Skin of body (tissue), 2 donors: Measurements from ENCODE around the gene ANTXR1. TPM values are rescaled to one million over a fixed set of nuclear protein-coding genes. Genes with fewer than 3 reads are reported as not detected.

Experiments used
- DNase-seq: peaks from one replicate; lab custom pipeline; 2025; lab: John Stamatoyannopoulos, UW
- total RNA-seq: library from RNA; depleted of rRNA; stranded (reverse); fragments of >200 nt; gene quantifications from one replicate; pipeline ENCODE4 v1.2.3, GENCODE V29; 2014

Gene ANTXR1
- 110 TPM for total RNA-seq

- DNase-seq = peak; percentile 91
Measured at GRCh38 chr2:69013142-69013839, at the start of gene ANTXR1. Gene ANTXR1 (plus strand): TSS chr2:69013179. CDS start chr2:69013500, 321 bp downstream.

DNA sequence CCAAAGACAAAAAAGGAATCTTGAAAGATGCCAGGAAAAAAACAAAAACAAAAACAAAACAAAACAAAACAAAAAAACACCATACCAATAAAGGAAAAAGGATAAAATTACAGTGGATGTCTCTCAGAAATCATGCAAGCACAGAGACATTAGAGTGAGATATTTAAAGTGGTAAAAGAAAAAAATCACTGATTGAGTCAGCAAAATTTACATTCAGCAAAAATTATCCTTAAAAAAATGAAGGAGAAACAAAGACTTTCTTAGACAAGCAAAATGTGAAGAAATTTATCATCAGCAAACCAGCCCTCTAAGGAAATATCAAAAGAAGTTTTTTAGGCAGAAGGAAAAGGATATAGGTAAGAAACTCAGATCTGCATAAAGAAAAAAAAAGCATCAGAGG, 48.7 kb upstream of the ANTXR1 start:
- no peak for DNase-seq

DNA sequence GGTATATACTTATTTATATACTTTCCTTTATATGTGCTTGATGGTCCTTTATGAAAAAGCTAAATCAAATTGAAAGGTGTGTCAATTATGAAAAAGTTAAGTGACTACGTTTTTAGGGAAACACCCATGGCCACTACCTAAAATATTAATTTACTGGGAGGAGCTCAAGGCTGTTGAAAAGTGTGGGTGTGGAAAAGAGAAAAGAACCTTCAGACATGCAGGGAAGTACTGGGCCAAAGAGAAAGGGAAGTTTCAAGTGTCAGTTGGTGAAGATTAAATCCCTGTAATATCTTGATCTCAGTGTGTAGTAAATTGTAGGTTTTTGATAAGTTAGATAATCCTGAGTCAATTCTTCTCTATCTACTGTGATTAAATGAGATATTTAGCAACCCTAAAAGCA, 44.8 kb upstream of the ANTXR1 start:
- DNase-seq = no peak

GRCh38 chr2:68969736-68970490, 43.1 kb upstream of the ANTXR1 start:
- DNase-seq = peak; percentile 32

GRCh38 chr2:68970566-68971265, 42.3 kb upstream of the ANTXR1 start:
- peak; percentile 83 for DNase-seq

GRCh38 chr2:68971591-68972231, 41.3 kb upstream of the ANTXR1 start:
- DNase-seq = peak; percentile 55

- DNase-seq = no peak
Measured at GRCh38 chr2:68974251-68974650, 38.7 kb upstream of the ANTXR1 start, which contains the start of gene GKN1. Gene GKN1 (plus strand): TSS chr2:68974636. CDS start chr2:68974678, 42 bp downstream.

- DNase-seq = no peak
Measured at GRCh38 chr2:68974946-68975665, 37.9 kb upstream of the ANTXR1 start.

DNA sequence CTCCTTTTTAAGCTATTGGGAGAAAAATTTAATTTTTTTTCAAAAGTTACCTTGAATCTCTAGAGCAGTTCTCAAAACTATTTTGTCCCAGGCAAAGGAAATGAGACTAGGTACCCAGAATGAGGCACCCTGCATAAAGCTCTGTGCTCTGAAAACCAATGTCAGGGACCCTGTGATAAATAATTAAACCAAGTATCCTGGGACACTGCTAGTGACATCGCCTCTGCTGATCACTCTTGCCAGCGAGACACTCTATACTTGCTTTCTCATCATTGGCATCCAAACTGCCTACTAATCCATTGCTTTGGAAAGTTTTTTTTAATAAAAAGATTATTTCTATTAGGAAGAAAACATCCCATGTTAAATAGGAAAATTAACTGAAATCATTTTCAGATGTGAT, 37.1 kb upstream of the ANTXR1 start:
- no peak for DNase-seq

DNA sequence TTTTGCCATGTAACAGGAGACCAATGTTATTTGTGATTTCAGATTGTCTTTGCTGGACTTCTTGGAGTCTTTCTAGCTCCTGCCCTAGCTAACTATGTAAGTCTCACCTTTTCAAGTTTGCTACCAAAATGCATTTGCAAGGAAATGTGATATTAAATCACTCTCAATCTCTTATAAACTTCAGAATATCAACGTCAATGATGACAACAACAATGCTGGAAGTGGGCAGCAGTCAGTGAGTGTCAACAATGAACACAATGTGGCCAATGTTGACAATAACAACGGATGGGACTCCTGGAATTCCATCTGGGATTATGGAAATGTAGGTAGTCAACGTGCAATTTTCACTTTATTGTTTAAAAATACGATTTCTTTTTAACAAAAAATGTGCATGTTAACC, 35.5 kb upstream of the ANTXR1 start:
- no peak for DNase-seq

DNA sequence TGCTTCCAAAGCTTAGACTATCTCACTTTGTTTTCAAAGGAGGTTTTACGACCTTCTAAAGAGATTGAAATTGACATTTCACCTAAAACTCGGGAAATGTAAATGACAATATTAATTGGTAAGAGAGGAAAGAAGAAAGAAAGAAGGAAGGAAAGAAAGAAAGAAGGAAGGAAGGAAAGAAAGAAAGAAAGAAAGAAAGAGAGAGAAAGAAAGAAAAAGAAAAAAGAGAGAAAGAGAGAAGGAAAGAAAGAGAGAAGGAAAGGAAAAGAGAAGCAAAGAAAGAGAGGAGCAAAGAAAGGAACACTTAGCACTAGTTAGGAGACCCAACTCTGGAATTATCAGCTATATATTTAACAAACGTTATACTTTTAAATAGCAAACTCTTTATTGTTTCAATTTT, 34.9 kb upstream of the ANTXR1 start:
- DNase-seq = no peak

DNA sequence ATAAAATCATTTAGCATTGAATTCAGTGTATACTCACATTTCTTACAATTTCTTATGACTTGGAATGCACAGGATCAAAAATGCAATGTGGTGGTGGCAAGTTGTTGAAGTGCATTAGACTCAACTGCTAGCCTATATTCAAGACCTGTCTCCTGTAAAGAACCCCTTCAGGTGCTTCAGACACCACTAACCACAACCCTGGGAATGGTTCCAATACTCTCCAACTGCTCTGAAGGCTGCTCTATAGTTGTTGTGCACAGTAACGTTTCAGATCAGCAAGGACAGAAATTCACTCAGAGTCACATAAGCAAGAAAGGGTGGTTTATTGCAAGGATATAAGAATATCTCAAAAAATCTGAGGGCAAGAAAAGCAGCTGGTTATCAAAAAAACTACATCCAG, 32.0 kb upstream of the ANTXR1 start:
- DNase-seq = no peak

DNA sequence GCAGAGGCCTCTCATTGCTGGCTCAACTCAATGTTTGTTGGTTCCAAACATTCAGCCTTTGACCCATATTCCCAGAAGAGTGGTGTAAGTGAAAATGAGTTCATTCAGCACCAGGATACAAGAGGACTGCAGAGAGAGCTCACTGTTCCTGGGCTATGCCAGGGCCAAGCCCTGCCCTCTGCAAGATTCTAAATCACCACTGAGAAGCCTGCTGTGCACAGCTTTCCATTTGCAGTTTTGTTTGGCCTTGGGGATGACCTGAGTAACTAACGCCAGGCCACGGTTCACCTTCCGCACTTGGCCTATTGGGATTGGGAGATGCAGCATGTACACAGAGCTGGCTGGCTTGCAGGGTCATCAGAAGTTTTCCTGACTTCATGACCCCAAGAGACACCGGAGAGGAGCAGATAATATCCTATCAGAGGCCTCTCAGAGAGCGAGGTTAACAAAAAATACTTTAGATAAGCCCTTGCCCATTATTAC, 25.9 kb upstream of the ANTXR1 start:
- peak; percentile 56 for DNase-seq

DNA sequence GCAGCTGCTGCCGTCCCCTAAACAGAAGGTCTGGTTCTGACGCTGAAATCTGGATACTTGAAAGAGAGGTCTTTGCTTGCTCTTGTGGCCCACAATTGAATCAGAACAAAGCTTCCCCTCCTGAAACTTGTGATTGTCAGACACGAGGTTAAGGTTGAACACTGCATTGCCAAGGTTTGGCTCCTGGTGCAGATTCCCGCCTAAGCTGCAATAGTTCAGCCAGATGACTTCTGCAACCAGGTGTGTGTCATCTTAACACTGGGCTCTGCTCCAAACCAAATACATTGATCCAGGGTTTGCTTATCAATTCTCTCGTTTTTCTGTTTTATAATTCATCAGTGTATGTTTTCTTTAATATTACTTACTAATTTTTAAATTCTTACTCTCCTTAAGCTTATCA, 23.9 kb upstream of the ANTXR1 start:
- no peak for DNase-seq

DNA sequence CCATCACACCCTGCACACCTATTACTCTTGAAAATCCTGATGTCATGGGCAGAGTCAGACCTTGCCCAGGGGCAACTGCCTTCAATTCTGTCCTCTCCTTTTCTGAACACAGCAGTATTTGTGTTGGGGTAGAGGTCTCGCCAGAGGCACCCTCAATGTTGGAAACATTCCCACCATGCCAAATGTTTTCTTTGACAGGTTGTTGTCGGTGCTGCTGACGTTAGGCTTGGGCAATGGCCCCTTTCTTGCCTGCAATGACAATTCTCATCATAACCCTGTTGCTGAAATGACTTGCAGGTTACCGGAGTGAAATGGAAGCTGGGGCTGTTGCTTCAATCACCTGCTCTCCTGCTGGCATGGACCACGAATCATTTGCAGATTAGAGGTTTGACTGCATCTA, 20.6 kb upstream of the ANTXR1 start:
- DNase-seq = no peak

- DNase-seq = no peak
Measured at GRCh38 chr2:68992933-68993332, 20.0 kb upstream of the ANTXR1 start.

DNA sequence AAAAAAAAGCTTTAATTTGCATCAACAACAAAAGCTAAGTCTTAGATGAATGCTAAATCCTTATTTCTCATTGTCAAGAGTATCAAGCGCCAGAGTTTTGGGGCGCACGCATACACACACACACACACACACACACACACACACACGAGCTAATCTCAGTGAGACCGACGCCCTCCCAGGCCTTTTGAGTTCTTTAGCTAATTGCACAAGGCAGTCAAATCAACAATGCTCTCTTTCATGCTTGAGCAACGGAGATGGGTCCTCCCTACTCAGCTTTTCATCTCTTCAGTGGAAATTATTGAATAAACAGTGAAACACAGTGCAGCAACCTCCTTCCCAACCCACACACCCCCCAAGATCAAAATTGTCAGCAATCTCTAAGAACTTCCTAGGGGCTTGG, 19.3 kb upstream of the ANTXR1 start:
- DNase-seq = no peak

GRCh38 chr2:68994864-68995263, 18.1 kb upstream of the ANTXR1 start:
- no peak for DNase-seq

DNA sequence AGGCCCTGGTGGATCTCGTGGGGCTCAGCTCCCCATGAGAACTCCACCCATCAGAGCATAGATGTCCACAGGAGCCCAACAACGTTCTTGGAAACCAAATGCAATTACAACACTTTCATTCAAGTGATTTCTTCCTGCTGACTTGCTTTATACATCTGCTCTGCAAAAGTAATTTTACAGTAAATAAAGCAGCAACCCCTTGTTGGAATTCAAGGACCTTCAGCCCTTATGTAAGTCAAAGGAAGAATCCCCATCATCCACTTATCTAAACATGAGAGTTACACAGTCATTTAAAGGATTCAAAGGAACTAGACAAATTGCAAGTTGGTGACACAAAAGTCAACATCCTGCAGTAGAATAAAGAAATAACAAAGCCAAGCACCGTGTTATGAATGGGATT, 17.1 kb upstream of the ANTXR1 start:
- DNase-seq = no peak

DNA sequence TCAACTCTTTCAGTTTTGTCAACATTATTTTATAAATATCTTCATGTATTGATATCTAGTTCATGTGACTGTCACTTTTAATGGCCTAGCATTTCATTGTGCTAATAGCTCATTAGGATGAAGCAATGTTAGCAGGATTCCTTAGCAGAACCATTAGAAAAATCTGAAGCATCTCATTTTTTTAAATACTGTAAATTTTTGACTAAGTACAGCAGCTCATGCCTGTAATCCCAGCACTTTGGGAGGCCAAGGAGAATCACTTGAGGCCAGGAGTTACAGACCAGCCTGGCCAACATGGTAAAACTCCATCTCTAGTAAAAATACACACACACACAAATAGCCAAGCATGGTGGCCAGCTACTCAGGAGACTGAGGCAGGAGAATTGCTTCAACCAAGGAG, 15.6 kb upstream of the ANTXR1 start:
- no peak for DNase-seq

DNA sequence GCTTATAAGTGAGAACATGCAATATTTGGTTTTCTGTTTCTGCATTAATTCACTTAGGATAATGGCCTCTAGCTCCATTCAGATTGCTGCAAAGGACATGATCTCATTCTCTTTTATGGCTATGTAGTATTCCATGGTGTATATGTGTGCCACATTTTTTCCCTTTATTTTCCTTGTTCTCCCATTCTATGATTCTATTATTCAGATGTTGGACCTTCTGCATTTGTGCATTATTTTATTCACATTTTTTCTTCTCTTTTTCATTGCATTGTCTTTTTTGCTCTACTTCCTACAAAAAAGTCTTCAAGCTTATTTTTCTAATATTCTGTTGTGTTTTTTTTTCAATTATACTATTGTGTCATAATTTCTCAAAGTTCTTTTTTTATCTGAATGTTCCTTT, 11.1 kb upstream of the ANTXR1 start:
- DNase-seq = no peak
